Measurements from ENCODE around the gene CDC26.

CDC26 gene

GRCh38 chr9:113269355-113269754 is 6.0 kb downstream of the CDC26 start:
- Histone ChIP-seq H3K4me2 (ENCODE audit: low read depth, low read length) (no peak overlapping the region), H4K20me1 (ENCODE audit: insufficient read depth, low read length) (no peaks in the 10 kb centered on the region), H3F3A (ENCODE audit: insufficient read depth, low read length) (no peaks in the 10 kb centered on the region), H3K27ac (ENCODE audit: low read length) (no peak overlapping the region), H3K79me2 (ENCODE audit: low read length) (peaks cover 8% of the 10 kb centered on the region), H3K27me3 (replicated peaks; ENCODE audit: insufficient read depth, low read length) (no peaks in the 10 kb centered on the region), H3K36me3 (replicated peaks; ENCODE audit: insufficient read depth, low read length) (0 out of 2 replicates have a peak, but pooled peaks cover 4% of the 10 kb centered on the region), H3K9me3 (replicated peaks; ENCODE audit: insufficient read depth, low read length) (no peaks in the 10 kb centered on the region), H3K9ac (ENCODE audit: low read length) (no peak overlapping the region), H3K9me2 (replicated peaks; ENCODE audit: insufficient read depth, low read length) (no peaks in the 10 kb centered on the region), H3K4me3 (ENCODE audit: low read length) (no peak overlapping the region), H2AFZ (ENCODE audit: low read length) (no peak overlapping the region), H3K4me1 (ENCODE audit: low read length) (peaks cover 6% of the 10 kb centered on the region; the same call in 1 of the 2 replicates)
- no peak for DNase-seq
- TF ChIP-seq EZH2phosphoT487 (IDR thresholded peaks at IDR 0.05; ENCODE audit: low read length) (no peak), CTCF (IDR thresholded peaks at IDR 0.05; ENCODE audit: low read length) (no peak), EZH2 (optimal IDR thresholded peaks at IDR 0.05; ENCODE audit: low read depth, low read length) (no peak)

- H2AFZ ChIP-seq (ENCODE audit: low read length), result no peak overlapping the region
- no peak overlapping the region for H3K9ac ChIP-seq (ENCODE audit: low read length)
- H3K9me2 ChIP-seq (replicated peaks; ENCODE audit: insufficient read depth, low read length), result no peaks in the 10 kb centered on the region
- H3K27ac ChIP-seq (ENCODE audit: low read length), result no peak overlapping the region
- H3K36me3 ChIP-seq (replicated peaks; ENCODE audit: insufficient read depth, low read length), result 0 out of 2 replicates have a peak, but pooled peaks cover 4% of the 10 kb centered on the region
- DNase-seq, result no peak
- 0 out of 2 replicates have a peak, but pooled peaks cover 3% of the 10 kb centered on the region for H3K79me2 ChIP-seq (ENCODE audit: low read length)
- no peaks in the 10 kb centered on the region for H3F3A ChIP-seq (ENCODE audit: insufficient read depth, low read length)
- TF ChIP-seq CTCF (IDR thresholded peaks at IDR 0.05; ENCODE audit: low read length), result no peak
- no peak for TF ChIP-seq EZH2 (optimal IDR thresholded peaks at IDR 0.05; ENCODE audit: low read depth, low read length)
- TF ChIP-seq EZH2phosphoT487 (IDR thresholded peaks at IDR 0.05; ENCODE audit: low read length), result no peak
- no peaks in the 10 kb centered on the region for H3K27me3 ChIP-seq (replicated peaks; ENCODE audit: insufficient read depth, low read length)
- no peak overlapping the region for H3K4me3 ChIP-seq (ENCODE audit: low read length)
- H3K9me3 ChIP-seq (replicated peaks; ENCODE audit: insufficient read depth, low read length), result no peaks in the 10 kb centered on the region
- H3K4me2 ChIP-seq (ENCODE audit: low read depth, low read length), result no peak overlapping the region
- no peaks in the 10 kb centered on the region for H4K20me1 ChIP-seq (ENCODE audit: insufficient read depth, low read length)
- H3K4me1 ChIP-seq (ENCODE audit: low read length), result no peaks in the 10 kb centered on the region
These were observed 7.3 kb downstream of the CDC26 start for GRCh38 chr9:113267911-113268566.

DNA sequence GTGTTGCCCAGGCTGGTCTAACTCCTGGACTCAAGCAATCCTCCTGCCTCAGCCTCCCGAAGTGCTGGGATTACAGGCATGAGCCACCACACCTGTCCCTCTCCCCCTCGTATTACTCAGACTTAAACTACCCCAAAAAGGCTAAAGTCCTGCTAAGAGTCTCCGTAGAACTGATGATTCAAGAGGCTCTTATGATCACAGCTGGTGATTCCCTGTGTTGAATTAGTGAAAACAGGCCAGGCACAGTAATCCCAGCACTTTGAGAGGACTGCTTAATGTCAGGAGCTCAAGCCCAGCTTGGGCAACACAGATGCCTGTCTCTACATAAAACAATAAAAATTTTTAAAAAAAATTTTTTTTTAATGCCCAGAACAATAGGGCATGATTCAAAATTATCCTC is 9.2 kb downstream of the CDC26 start:
- no peak overlapping the region for H2AFZ ChIP-seq (ENCODE audit: low read length)
- no peak overlapping the region for H3K4me2 ChIP-seq (ENCODE audit: low read depth, low read length)
- no peaks in the 10 kb centered on the region for H3F3A ChIP-seq (ENCODE audit: insufficient read depth, low read length)
- 0 out of 2 replicates have a peak, but pooled peaks cover under 1% of the 10 kb centered on the region for H3K36me3 ChIP-seq (replicated peaks; ENCODE audit: insufficient read depth, low read length)
- no peaks in the 10 kb centered on the region for H3K9me2 ChIP-seq (replicated peaks; ENCODE audit: insufficient read depth, low read length)
- no peaks in the 10 kb centered on the region for H3K79me2 ChIP-seq (ENCODE audit: low read length)
- no peaks in the 10 kb centered on the region for H3K4me1 ChIP-seq (ENCODE audit: low read length)
- DNase-seq, result no peak
- no peak overlapping the region for H3K9ac ChIP-seq (ENCODE audit: low read length)
- H3K9me3 ChIP-seq (replicated peaks; ENCODE audit: insufficient read depth, low read length), result no peaks in the 10 kb centered on the region
- H3K4me3 ChIP-seq (ENCODE audit: low read length), result no peak overlapping the region
- no peak for TF ChIP-seq EZH2 (optimal IDR thresholded peaks at IDR 0.05; ENCODE audit: low read depth, low read length)
- no peak for TF ChIP-seq EZH2phosphoT487 (IDR thresholded peaks at IDR 0.05; ENCODE audit: low read length)
- no peak for TF ChIP-seq CTCF (IDR thresholded peaks at IDR 0.05; ENCODE audit: low read length)
- H4K20me1 ChIP-seq (ENCODE audit: insufficient read depth, low read length), result no peaks in the 10 kb centered on the region
- no peaks in the 10 kb centered on the region for H3K27me3 ChIP-seq (replicated peaks; ENCODE audit: insufficient read depth, low read length)
- no peak overlapping the region for H3K27ac ChIP-seq (ENCODE audit: low read length)
